Right atrium auricular region (tissue), 2 donors: Measurements from ENCODE around the gene LITAFD. TPM values are rescaled to one million over a fixed set of nuclear protein-coding genes. Genes with fewer than 3 reads are reported as not detected.

Experiments
- DNase-seq: peaks from one replicate; pipeline ENCODE4 v3.0.0-alpha.2; 2019; ENCODE audit warnings: low spot score
- H3K27ac ChIP-seq, 2 donors: fragments of 200-600 bp; sonication (generic); 1 replicate in 1 of 2; 2 replicates in 1 of 2; pipeline ENCODE4 v1.5.1; 2016 to 2019
- H3K27me3 ChIP-seq, 2 donors: fragments of 200-600 bp; sonication (generic); one replicate each; pipeline versions ENCODE4 v1.5.1 to v1.6.0; 2017 to 2019
- H3K36me3 ChIP-seq: fragments of 200-600 bp; sonication (generic); one replicate; pipeline ENCODE4 v1.5.1; 2016
- H3K4me1 ChIP-seq, 2 donors: fragments of 200-600 bp; sonication (generic); one replicate each; pipeline versions ENCODE4 v1.5.1 to v1.6.0; 2017 to 2019
- H3K4me3 ChIP-seq, 2 donors: fragments of 200-600 bp; sonication (generic); 1 replicate in 1 of 2; 2 replicates in 1 of 2; pipeline ENCODE4 v1.5.1; 2017 to 2019; ENCODE audit warnings: mild to moderate bottlenecking in 1 of 2, moderate library complexity in 1 of 2
- H3K9me3 ChIP-seq, 2 donors: fragments of 200-600 bp; sonication (generic); one replicate each; pipeline ENCODE4 v1.5.1; 2019
- CTCF ChIP-seq, 2 donors: fragments of 200-600 bp; sonication (generic); IDR thresholded peaks; one replicate each; pipeline ENCODE4 v1.5.1; 2019; ENCODE audit warnings: antibody characterized with exemption in 2 of 2
- total RNA-seq, 2 donors: library from RNA; depleted of rRNA; stranded (reverse); fragments of >200 nt; gene quantifications; one replicate each; pipeline ENCODE4 v1.1.0, GENCODE V29; 2016

LITAFD gene
- total RNA-seq, 2 donors from 2014 or later: not detected

GRCh38 chr16:8898660-8899318, 16.6 kb downstream of the LITAFD start:
- Histone ChIP-seq H3K9me3 (no peaks in the 10 kb centered on the region), H3K27me3 (no peaks in the 10 kb centered on the region), H3K27ac (no peak overlapping the region), H3K36me3 (peaks cover 97% of the 10 kb centered on the region), H3K4me1 (no peaks in the 10 kb centered on the region), H3K4me3 (no peak overlapping the region)
- no peak for TF ChIP-seq CTCF (IDR thresholded peaks at IDR 0.05)
- no peak for DNase-seq

- H3K9me3 ChIP-seq: no peaks in the 10 kb centered on the region
- H3K27me3 ChIP-seq: no peaks in the 10 kb centered on the region
- no peak overlapping the region for H3K4me3 ChIP-seq
- peaks cover 97% of the 10 kb centered on the region for H3K36me3 ChIP-seq
- no peaks in the 10 kb centered on the region for H3K4me1 ChIP-seq
- DNase-seq: no peak
- TF ChIP-seq CTCF (IDR thresholded peaks at IDR 0.05): no peak
- H3K27ac ChIP-seq: no peak overlapping the region
Measured at GRCh38 chr16:8899709-8900317, 17.7 kb downstream of the LITAFD start.

- H3K4me1 ChIP-seq: no peaks in the 10 kb centered on the region
- no peaks in the 10 kb centered on the region for H3K9me3 ChIP-seq
- H3K27ac ChIP-seq: no peak overlapping the region
- peaks cover 97% of the 10 kb centered on the region for H3K36me3 ChIP-seq
- TF ChIP-seq CTCF (IDR thresholded peaks at IDR 0.05): no peak
- H3K4me3 ChIP-seq: no peak overlapping the region
- no peaks in the 10 kb centered on the region for H3K27me3 ChIP-seq
- DNase-seq: no peak
Measured at GRCh38 chr16:8900343-8900742, 18.2 kb downstream of the LITAFD start.

- peaks cover 99% of the 10 kb centered on the region for H3K36me3 ChIP-seq
- H3K4me3 ChIP-seq: no peak overlapping the region
- no peaks in the 10 kb centered on the region for H3K27me3 ChIP-seq
- H3K4me1 ChIP-seq: no peaks in the 10 kb centered on the region
- no peak for TF ChIP-seq CTCF (IDR thresholded peaks at IDR 0.05)
- H3K9me3 ChIP-seq: no peaks in the 10 kb centered on the region
- no peak for DNase-seq
- H3K27ac ChIP-seq: no peak overlapping the region
Measured at GRCh38 chr16:8901320-8901861, 19.2 kb downstream of the LITAFD start.

GRCh38 chr16:8903004-8903403, 20.9 kb downstream of the LITAFD start:
- Histone ChIP-seq H3K27ac (no peak overlapping the region), H3K36me3 (peaks cover 94% of the 10 kb centered on the region), H3K27me3 (no peaks in the 10 kb centered on the region), H3K4me1 (no peaks in the 10 kb centered on the region), H3K9me3 (no peaks in the 10 kb centered on the region), H3K4me3 (no peak overlapping the region)
- DNase-seq: no peak
- no peak for TF ChIP-seq CTCF (IDR thresholded peaks at IDR 0.05)
